Measurements from ENCODE around the gene ADSL.

ADSL gene

DNA sequence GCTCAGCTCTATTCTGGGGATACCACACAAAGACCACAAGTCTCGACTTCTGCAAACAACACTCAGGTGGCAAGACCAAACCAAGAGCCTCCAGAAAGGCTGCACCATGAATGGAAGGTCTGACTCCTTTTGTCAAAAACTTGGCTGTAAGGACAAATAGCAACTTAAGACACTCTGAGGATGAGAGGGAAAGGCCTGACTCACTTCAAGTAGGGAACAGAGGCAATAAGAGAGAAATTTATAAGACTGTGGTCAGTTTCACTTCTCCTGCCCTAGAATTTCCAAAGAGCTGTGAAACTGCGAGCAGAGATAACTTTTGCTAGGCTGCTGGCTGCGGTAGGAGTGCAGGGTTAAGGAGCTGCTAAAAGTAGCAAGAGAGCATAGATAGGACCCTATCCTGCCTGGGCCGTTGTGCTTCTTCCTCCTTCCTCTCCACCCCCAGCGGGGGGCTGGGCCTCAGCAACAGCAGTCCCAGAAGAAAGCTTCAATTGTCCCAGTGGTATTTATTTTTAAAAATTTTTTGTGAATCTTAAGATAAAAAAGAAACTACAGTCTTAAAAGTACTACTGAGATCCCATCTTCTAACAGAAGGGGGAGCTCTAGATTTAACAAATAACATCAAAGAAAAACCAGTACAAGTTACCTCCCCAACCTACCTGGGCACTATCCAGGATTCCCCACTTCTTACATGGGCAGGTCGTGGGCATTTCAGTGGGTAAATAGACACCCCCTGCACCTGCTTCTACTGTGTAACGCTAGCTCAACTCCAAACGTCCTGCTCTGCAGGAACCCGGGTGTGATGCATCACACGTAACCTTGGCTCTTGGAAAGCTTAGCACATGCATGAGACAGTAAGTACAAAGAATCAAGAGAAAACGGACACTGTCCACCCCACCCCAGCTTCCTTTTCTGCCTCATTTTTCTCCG lies 90.5 kb downstream of the ADSL start:
- peak in 23 of 56 donors; percentile 11 to 51 (median 25) for DNase-seq
